ENCODE results near the gene BCAN.

Gene BCAN

GRCh38 chr1:156704930-156705320 is 63.0 kb downstream of the BCAN start:
- Histone ChIP-seq H3K4me3 (ENCODE audit: low read length) (no peak overlapping the region), H3K27ac (ENCODE audit: low read depth, low read length) (no peak overlapping the region), H3K9me3 (ENCODE audit: control insufficient read depth, insufficient read depth, low read length) (no peaks in the 10 kb centered on the region), H3K9me2 (replicated peaks; ENCODE audit: control insufficient read depth, low read length) (no peaks in the 10 kb centered on the region), H3K36me3 (ENCODE audit: control insufficient read depth, low read length) (no peaks in the 10 kb centered on the region), H3K4me1 (ENCODE audit: control insufficient read depth, low read length) (peaks cover 20% of the 10 kb centered on the region), H3K27me3 (ENCODE audit: control insufficient read depth, low read length) (peaks cover 61% of the 10 kb centered on the region), H3K4me2 (ENCODE audit: low read length) (no peak overlapping the region), H3F3A (ENCODE audit: control insufficient read depth, insufficient read depth) (no peaks in the 10 kb centered on the region), H4K20me1 (ENCODE audit: control insufficient read depth, insufficient read depth, low read depth, low read length) (0 out of 2 replicates have a peak, but pooled peaks cover under 1% of the 10 kb centered on the region), H3K79me2 (ENCODE audit: control insufficient read depth, low read length) (no peaks in the 10 kb centered on the region)
- TF ChIP-seq CTCF (IDR thresholded peaks at IDR 0.05; ENCODE audit: low read depth, low read length, poor library complexity, severe bottlenecking) (no peak), EZH2phosphoT487 (IDR thresholded peaks at IDR 0.05; ENCODE audit: borderline replicate concordance, low read length) (no peak)

- Histone ChIP-seq H3K9me2 (replicated peaks; ENCODE audit: control insufficient read depth, low read length) (no peaks in the 10 kb centered on the region), H3K79me2 (ENCODE audit: control insufficient read depth, low read length) (no peaks in the 10 kb centered on the region), H3K27ac (ENCODE audit: low read depth, low read length) (no peak within 1 kb of the TSS), H3K4me2 (ENCODE audit: low read length) (peak within 1 kb of the TSS; percentile 81), H3K36me3 (ENCODE audit: control insufficient read depth, low read length) (no peaks in the 10 kb centered on the region), H4K20me1 (ENCODE audit: control insufficient read depth, insufficient read depth, low read depth, low read length) (0 out of 2 replicates have a peak, but pooled peaks cover 3% of the 10 kb centered on the region), H3F3A (ENCODE audit: control insufficient read depth, insufficient read depth) (no peaks in the 10 kb centered on the region), H3K4me3 (ENCODE audit: low read length) (peak within 1 kb of the TSS; percentile 67), H3K27me3 (ENCODE audit: control insufficient read depth, low read length) (peaks cover 61% of the 10 kb centered on the region), H3K9me3 (ENCODE audit: control insufficient read depth, insufficient read depth, low read length) (no peaks in the 10 kb centered on the region), H3K4me1 (ENCODE audit: control insufficient read depth, low read length) (peaks cover 20% of the 10 kb centered on the region)
- no peak for TF ChIP-seq EZH2phosphoT487 (IDR thresholded peaks at IDR 0.05; ENCODE audit: borderline replicate concordance, low read length)
- TF ChIP-seq CTCF (IDR thresholded peaks at IDR 0.05; ENCODE audit: low read depth, low read length, poor library complexity, severe bottlenecking), result no peak
These were observed 63.5 kb downstream of the BCAN start, which contains the start of gene CRABP2 for GRCh38 chr1:156705321-156705917. CRABP2 (minus strand) TSS chr1:156705583; CDS start chr1:156705446, 137 bp downstream.

- H3F3A ChIP-seq (ENCODE audit: control insufficient read depth, insufficient read depth), result no peaks in the 10 kb centered on the region
- H3K4me2 ChIP-seq (ENCODE audit: low read length), result peak overlapping the region; percentile 81
- H3K4me1 ChIP-seq (ENCODE audit: control insufficient read depth, low read length), result peaks cover 20% of the 10 kb centered on the region
These were observed 64.2 kb downstream of the BCAN start for GRCh38 chr1:156705918-156706656.

More at GRCh38 chr1:156705918-156706656, 64.2 kb downstream of the BCAN start:
- Histone ChIP-seq H3K9me3 (ENCODE audit: control insufficient read depth, insufficient read depth, low read length) (no peaks in the 10 kb centered on the region), H3K36me3 (ENCODE audit: control insufficient read depth, low read length) (no peaks in the 10 kb centered on the region), H3K27ac (ENCODE audit: low read depth, low read length) (no peak overlapping the region), H3K4me3 (ENCODE audit: low read length) (peak overlapping the region; percentile 67), H3K9me2 (replicated peaks; ENCODE audit: control insufficient read depth, low read length) (no peaks in the 10 kb centered on the region), H3K27me3 (ENCODE audit: control insufficient read depth, low read length) (peaks cover 59% of the 10 kb centered on the region), H4K20me1 (ENCODE audit: control insufficient read depth, insufficient read depth, low read depth, low read length) (0 out of 2 replicates have a peak, but pooled peaks cover 3% of the 10 kb centered on the region), H3K79me2 (ENCODE audit: control insufficient read depth, low read length) (no peaks in the 10 kb centered on the region)
- TF ChIP-seq CTCF (IDR thresholded peaks at IDR 0.05; ENCODE audit: low read depth, low read length, poor library complexity, severe bottlenecking) (peak; percentile 100), EZH2phosphoT487 (IDR thresholded peaks at IDR 0.05; ENCODE audit: borderline replicate concordance, low read length) (peak; percentile 68; the same call in 1 of the 2 replicates)
